ENCODE data around the gene STYXL2.

DNA sequence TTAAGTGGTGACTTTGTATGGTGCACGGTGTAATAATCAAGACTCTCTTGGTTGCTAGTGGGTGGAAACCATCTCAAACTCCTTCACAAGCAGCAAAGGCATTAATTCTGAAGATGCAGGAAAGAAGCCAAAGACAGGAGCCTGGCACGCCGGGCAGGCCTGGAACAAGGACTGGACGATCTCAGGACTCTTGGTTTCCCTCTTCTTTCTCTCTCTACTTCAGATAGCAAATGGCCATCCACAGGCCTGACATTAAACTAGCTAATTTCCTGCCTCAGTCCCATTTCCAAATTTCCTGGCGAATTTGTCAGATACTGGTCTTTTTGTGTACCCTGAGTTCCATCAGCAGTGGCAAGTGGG lies 28.2 kb downstream of the STYXL2 start:
- TF ChIP-seq EZH2 (IDR thresholded peaks at IDR 0.05; ENCODE audit: low read depth, unreplicated experiment) = no peak
- no peak for TF ChIP-seq POLR2AphosphoS5 (IDR thresholded peaks at IDR 0.05; ENCODE audit: low read depth)
